ENCODE results near the gene OR9Q1.

DNA sequence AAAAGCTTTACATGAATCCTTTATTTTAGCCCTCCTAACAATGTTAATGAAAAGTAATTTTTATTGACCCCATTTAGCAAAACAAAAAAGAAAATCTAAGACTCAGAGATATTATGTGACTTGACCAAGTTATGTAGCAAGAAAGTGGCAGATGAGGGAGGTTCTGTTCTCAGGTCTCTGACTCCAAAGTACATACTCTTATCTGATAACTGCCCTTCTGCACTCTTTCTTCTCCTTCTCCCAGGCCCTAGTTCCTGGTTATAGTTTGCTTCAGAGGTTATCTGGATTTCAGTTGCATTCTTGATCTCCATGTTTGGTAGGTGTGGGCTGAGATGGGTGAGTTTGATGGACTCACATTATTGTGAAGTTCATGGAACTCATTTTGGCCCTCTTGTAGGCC is 169.7 kb downstream of the OR9Q1 start:
- TF ChIP-seq, protein P1, sequence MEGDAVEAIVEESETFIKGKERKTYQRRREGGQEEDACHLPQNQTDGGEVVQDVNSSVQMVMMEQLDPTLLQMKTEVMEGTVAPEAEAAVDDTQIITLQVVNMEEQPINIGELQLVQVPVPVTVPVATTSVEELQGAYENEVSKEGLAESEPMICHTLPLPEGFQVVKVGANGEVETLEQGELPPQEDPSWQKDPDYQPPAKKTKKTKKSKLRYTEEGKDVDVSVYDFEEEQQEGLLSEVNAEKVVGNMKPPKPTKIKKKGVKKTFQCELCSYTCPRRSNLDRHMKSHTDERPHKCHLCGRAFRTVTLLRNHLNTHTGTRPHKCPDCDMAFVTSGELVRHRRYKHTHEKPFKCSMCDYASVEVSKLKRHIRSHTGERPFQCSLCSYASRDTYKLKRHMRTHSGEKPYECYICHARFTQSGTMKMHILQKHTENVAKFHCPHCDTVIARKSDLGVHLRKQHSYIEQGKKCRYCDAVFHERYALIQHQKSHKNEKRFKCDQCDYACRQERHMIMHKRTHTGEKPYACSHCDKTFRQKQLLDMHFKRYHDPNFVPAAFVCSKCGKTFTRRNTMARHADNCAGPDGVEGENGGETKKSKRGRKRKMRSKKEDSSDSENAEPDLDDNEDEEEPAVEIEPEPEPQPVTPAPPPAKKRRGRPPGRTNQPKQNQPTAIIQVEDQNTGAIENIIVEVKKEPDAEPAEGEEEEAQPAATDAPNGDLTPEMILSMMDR (IDR thresholded peaks at IDR 0.05; ENCODE audit: borderline replicate concordance, extremely low read depth, low read length, poor library complexity, severe bottlenecking): no peak
- TF ChIP-seq EZH2 (IDR thresholded peaks at IDR 0.05; ENCODE audit: borderline replicate concordance, low read depth, low read length, severe bottlenecking): no peak

Measured in DND-41 (cell line).